GM18870 (cell line): ENCODE data around the gene ASAP2.

Experiments used
- ATAC-seq: cut with Tn5 transposase; IDR thresholded peaks from one replicate; pipeline ENCODE4 v1.9.1; 2021; ENCODE audit warnings: moderate library complexity; ENCODE audit not compliant: unreplicated experiment

ASAP2 gene

DNA sequence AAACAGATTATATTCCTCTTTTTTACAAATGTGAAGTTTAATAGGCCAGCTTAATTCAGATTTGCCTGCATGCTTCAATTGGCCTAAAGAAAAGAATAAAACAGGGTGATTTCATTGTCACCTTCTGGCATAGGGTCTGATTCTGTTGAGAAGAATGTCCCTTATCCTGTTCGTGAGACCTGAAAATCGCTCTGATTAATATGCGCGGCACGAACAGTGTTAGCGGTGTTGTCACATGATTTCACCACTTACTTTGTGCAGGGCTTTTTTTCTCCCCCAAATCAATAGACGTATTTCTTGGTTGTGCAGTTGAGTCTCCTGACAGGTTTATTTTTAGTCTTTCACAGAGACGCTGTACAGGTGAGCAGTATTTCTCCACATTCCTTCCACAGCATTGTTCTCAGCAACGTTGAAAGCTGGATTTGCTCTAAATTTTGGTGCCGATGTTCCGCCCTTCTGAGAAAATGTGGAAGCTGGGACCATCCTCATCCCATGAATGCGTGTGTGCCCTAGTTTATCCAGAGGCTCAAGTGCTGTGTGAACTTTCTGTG is 134.8 kb downstream of the ASAP2 start:
- ATAC-seq, result no peak

DNA sequence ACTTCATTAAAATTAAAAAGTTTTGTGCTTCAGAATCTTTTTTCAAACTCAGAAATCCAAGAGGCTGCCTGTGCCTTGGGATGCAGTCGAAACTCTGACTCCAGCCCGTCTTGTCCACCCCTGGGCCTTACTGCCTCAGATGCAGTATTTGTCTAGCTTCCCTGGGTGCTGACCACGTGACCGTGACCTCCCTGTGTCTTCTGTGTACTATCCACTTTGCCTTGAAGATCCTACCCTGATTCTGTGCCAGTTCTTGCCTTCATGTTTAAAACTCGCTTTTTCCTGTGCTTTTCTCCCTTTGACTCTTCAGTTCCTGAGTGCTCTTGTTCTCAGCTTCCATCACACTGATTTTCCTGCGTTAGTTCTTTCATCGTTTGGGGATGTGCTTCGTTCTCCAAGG is 136.0 kb downstream of the ASAP2 start:
- ATAC-seq, result no peak

DNA sequence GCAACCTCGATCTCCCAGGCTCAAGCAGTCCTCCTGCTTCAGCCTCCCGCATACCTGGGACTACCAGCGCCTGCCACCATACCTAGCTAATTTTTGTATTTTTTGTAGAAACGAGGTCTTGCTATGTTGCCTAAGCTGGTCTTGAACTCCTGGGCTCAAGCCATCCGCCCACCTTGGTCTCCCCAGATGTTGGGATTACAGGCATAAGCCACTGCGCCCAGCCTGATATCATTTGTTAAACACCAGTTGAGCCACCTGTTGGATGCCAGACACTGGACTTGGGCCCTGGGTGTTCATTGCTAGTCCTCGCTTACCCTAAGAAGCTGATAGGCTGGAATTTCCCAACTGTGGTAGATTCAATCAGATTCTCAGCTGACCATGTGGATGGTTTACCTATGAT is 136.9 kb downstream of the ASAP2 start:
- no peak for ATAC-seq

DNA sequence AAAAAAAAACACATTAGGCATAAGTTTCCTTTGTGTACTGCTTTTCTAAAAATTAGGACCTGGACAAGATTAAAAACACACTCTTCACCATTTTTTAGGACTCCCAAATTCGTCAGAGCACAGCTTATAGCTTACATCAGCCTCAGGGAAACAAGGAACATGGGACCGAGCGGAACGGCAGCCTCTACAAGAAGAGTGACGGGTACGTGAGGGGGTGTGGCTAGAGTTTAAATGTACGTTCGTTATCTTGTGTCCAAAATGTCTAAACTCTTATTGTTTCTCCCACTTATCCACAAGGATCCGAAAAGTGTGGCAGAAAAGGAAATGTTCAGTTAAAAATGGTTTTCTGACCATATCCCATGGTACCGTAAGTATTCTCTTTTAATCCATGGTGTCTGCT is 137.8 kb downstream of the ASAP2 start:
- no peak for ATAC-seq

- no peak for ATAC-seq
These were observed 138.7 kb downstream of the ASAP2 start for GRCh38 chr2:9345343-9345742.

- ATAC-seq, result no peak
These were observed 139.4 kb downstream of the ASAP2 start for GRCh38 chr2:9345997-9346396.

GRCh38 chr2:9346885-9347284 is 140.3 kb downstream of the ASAP2 start:
- ATAC-seq, result no peak

DNA sequence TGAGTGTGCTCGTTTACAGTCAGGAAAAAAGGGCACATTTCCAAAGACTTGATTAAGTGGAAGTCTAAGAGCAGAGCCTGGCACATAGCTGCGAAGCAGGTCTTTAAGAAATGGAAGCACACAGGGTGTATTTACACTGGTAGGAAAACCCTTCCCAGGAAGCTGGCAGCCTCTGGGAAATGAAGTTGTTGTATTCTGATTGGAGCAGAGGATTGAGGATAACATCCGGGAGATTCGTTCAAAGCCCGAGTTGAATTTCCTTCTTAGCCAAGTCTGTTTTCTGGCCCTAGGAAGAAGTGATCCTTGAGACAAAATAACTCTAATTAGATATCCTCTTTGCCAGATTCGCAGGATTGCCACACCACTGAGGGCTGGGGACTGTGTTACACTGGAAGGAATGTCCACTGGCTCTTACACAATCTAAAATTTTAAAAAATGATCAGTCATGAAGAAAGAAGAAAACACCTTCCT is 140.8 kb downstream of the ASAP2 start:
- ATAC-seq, result no peak

- no peak for ATAC-seq
These were observed 147.7 kb downstream of the ASAP2 start for GRCh38 chr2:9354318-9354717.

DNA sequence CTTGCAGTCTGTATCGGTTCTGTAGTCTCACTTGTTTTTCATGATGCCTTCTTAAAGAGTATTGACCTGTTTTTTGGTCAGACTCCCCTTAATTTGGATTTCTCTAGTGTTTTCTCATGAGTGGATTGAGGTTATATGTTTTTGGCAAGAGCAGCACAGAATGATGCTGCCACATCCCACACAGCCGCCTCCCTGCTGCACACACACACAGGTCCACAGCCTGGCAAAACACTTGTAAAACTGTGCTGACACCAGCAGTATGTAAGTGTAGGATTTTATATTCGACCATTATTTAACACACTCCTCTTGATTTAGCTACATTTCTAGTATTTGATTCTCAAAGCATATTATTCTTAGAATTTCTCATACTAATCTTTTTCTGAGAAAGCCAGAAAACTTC is 148.7 kb downstream of the ASAP2 start:
- no peak for ATAC-seq

GRCh38 chr2:9355716-9356115 is 149.1 kb downstream of the ASAP2 start:
- no peak for ATAC-seq

- ATAC-seq, result no peak
These were observed 149.6 kb downstream of the ASAP2 start for GRCh38 chr2:9356261-9356660.

DNA sequence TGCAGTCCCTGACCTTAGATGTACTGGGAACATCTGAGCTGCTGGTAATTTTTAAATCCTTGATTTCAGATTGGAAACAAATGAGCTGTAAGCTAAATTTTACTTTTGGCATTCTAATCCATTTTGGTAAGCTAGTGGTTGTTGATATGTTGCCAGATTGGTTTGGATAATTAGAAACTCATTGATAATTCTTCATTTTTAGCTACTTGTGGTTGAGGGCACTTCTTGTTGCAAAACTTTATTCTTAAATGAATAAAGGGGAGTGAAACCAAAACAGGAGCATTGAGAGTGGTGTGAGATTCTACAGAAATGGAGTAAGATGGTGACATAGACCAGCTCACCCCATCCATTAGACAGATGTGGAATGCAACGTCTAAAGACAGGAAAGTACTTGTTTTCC is 152.2 kb downstream of the ASAP2 start:
- no peak for ATAC-seq

DNA sequence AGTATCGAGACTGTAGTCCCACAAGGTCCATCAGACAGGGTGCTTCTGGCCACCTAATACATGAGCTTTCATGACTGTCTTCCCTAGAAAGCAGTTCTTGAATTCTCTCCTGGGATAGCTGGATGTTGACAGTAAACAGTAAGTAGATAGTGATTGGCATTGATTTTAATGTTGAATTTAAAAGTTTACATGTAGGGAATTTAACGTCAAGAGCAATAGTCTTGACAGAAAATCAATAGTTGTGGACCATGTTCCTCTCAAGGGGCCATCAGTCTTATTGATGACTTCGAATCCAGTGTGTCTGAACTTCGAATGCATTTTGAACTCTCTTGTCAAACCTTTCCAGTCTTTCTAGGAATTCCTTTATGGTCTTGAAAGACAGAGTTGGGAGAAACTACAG is 152.9 kb downstream of the ASAP2 start:
- ATAC-seq, result no peak

- ATAC-seq, result no peak
These were observed 153.5 kb downstream of the ASAP2 start for GRCh38 chr2:9360110-9360509.

- ATAC-seq, result no peak
These were observed 154.1 kb downstream of the ASAP2 start for GRCh38 chr2:9360701-9361100.

DNA sequence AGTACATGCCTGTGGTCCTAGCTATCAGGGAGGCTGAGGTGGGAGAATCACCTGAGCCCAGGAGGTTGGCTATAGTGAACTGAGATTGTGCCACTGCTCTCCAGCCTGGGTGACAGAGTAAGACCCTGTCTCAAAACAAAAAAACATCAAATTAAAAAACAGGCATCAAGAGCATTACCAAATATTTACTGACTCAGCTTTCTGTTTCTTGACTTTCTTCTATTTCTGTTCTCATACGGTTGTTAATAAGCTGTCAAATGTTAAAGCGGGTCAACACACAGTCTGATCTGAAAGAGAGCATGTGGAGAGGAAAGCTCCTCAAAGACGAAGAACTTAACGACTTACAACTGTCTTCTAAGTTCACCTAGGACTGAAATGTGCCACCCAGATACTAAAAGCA is 157.8 kb downstream of the ASAP2 start:
- no peak for ATAC-seq

DNA sequence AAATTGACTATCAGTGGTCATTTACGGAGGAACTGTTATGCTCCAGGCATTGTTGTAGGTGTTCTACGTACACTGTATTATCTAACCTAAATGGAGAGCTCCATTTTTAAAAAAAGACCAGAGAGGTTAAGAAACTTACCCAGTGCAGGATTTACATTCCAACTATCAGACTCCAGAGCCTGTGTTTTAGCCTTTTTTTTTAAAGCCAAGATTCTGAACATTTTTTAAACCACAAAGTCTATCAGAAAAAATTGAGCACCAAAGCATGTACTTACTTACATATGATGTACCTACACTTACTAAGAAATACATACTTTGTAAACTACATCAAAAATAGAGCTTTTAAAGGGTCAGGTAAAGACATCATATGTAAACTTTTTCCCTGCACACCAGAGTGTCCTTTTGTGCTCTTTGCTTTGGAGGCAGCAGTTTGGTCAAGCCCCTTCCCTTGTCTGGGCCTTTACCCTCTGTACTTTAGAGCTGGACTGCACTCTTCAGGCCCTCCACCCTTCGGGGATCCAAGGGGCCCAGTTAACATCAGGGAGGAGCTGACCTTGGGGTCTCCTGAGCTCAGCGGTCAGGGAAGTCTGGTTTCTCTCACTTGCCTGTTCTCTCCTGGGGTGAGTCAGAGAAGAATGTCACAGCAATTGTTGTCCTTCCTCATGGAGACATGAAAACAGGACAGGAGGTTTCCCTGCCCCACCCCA is 158.3 kb downstream of the ASAP2 start:
- no peak for ATAC-seq

DNA sequence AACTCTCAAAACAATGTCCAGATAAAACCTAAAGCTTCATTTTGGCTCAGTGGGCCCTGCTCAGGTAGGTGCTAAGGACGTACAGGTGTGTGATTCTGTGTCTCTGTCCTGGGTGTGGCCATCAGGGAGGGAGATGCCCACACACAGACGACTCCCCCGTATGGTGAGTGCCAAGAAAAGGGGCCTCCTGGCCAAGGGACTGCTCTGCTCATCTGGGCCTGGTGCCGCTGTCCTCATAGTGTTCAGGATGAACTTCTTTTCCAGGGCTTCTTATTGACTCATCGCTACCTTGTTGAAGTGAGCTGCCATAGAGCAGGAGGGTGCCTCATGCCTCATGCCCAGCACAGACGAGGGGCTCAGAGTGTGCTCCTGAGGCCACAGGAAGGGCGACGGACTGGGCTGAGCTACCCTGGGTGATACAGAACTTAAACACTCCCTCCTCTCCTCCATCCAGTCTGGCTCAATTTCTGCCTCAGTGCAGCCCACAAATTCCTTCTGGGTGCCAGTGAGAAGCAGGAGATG is 158.9 kb downstream of the ASAP2 start:
- ATAC-seq, result no peak

DNA sequence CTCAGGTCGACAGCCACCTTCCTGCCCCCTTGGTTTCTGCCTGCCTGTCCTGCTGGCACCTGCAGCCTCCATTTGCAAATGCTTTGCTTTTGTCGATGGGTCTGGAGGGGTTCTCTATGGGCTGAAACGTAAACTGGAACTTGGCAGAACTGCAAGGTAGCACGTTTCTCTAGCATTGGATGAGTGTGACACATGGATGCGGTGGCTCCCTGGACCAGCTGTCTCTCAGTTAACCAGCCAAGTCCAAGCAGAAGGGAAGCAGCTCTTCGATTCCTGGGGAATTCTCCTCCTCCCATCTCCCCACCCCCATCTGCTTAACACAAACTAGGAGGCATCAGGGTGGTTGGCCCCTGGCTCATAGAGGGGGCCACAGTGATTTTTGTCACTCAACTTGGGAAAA is 159.4 kb downstream of the ASAP2 start:
- no peak for ATAC-seq

DNA sequence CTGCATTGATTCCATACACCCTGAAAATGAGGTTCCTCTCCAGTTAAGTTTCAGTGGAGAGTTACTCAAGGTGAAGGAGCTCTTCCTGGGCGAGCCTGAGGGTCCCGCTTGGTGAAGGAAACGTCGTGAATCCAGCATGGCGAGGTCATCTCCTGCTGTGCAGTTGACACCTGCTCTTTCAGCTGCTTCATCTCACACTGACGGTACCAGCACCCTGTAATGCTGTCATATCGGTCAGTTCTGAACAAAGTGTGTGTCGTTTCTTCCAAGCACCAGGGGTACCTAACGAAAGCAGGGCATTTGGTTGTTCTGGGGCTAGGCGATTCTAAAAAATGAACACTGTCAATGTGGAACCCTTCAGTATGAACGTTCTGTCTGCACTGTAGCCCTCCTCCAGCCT is 164.1 kb downstream of the ASAP2 start:
- ATAC-seq, result no peak

GRCh38 chr2:9373047-9373446 is 166.4 kb downstream of the ASAP2 start:
- ATAC-seq, result no peak

DNA sequence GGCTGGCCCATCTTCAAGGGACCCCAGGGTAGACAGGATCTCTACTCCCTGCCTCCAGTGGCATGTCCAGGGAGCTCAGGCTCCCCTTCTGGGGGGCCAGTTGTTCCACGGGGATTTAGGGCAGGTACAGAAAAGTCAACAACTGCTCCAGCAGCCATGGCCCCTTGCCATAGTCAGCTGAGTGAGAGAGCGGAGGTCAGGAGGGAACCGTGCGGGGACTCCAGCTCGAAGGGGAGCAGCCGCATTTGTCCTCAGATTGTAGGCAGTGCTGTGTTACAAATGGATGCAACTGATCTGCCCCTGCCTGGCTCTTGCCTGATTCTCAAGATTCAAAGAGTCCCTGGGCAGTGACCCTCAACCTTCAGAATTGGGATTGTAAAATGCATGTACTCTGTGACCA is 166.9 kb downstream of the ASAP2 start:
- ATAC-seq, result no peak
